Pancreas (tissue), 10 donors: ENCODE measurements around the gene MED8. TPM values are rescaled to one million over a fixed set of nuclear protein-coding genes. Genes with fewer than 3 reads are reported as not detected.

Experiments used
- ATAC-seq, 4 donors: fragments of 200-7000 bp; cut with Tn5 transposase; one replicate each; pipeline versions ENCODE4 v1.8.0 to v1.9.1; 2020; ENCODE audit warnings: mild to moderate bottlenecking in 4 of 4, moderate library complexity in 4 of 4
- DNase-seq, 6 donors: peaks; one replicate each; pipeline ENCODE4 v3.0.0-alpha.2; 2020
- FAIRE-seq: peaks from 2 replicates; lab custom pipeline; 2012; peaks lifted over from hg19 to GRCh38; lab: Jason Lieb, UNC
- H3K27ac ChIP-seq, 4 donors: fragments of 200-600 bp; sonication (generic); 1 replicate in 3 of 4; 2 replicates in 1 of 4; pipeline versions ENCODE4 v1.5.0 to v1.8.0; 2020
- H3K27me3 ChIP-seq, 4 donors: fragments of 200-600 bp; one replicate each; pipeline ENCODE4 v1.8.0; 2021
- H3K36me3 ChIP-seq, 3 donors: fragments of 200-600 bp; sonication (generic) in 1 of 3; one replicate each; pipeline versions ENCODE4 v1.5.0 to v1.8.0; 2020 to 2021
- H3K4me1 ChIP-seq, 3 donors: fragments of 200-600 bp; one replicate each; pipeline ENCODE4 v1.8.0; 2021
- H3K4me3 ChIP-seq, 4 donors: fragments of 200-600 bp; sonication (generic) in 2 of 4; one replicate each; pipeline versions ENCODE4 v1.5.0 to v1.8.0; 2020 to 2021
- H3K9me3 ChIP-seq, 4 donors: fragments of 200-600 bp; one replicate each; pipeline ENCODE4 v1.8.0; 2021
- WGBS, 2 donors: extraction: QIAGEN DNeasy Blood & Tissue Kit; methylation state at CpG; one replicate each; pipeline ENCODE4 v1.1.7; 2013; 5-methylcytosine and 5-hydroxymethylcytosine counted together
- intact Hi-C, 3 donors: fragments of 100-400 bp; cut with DNase I; formaldehyde crosslinking; loops; one replicate each; pipeline versions ENCODE4 v1.11.1 to v1.14.2; 2022
- polyA plus RNA-seq, 2 donors: library from polyadenylated mRNA; stranded (reverse); fragments of 200-250 nt; gene quantifications; one replicate each; pipeline ENCODE4 v1.2.3, GENCODE V29; 2013
- total RNA-seq, 6 donors: library from RNA; stranded (reverse); fragmentation: NEBNext Ultra II Directional in 4 of 6; extraction: Animal tissue kit (Norgen Biotek cat#: 25700) in 4 of 6; gene quantifications; one replicate each; pipeline versions ENCODE4 v1.2.1 to v1.2.4, GENCODE V29; 2021 to 2023
- TF ChIP-seq, protein P1 (sequence below), 4 donors: fragments of 200-600 bp; sonication (generic) in 3 of 4; IDR thresholded peaks; one replicate each; pipeline versions ENCODE4 v1.5.0 to v1.8.0; 2021; ENCODE audit warnings: antibody characterized with exemption in 4 of 4
- donor health status: healthy with polysubstance abuse.
- donor health status: DM: no; HTN: no; CAD: no; lungs with moderate emphysema.
- donor health status: DM: no; HTN: no; CAD: no.
- donor health status: control.
- donor health status: control.
- donor health status: Bipolar disorder and iron deficiency.
- donor health status: DM: yes; HTN: yes; CAD: no.
- donor health status: DM: no; HTN: no; CAD: no.
- donor health status: DM: no; HTN: no; CAD: no.
- donor health status: DM: yes; HTN: yes; CAD: no.

MED8 gene
- total and polyA plus RNA-seq, 8 donors = 13.5 to 24.8 (median 16.6) TPM

- H3K27ac ChIP-seq = no peak overlapping the region
- peaks cover 0 to 10% (median 0%) of the 10 kb centered on the region in 3 donors for H3K4me1 ChIP-seq
- TF ChIP-seq, protein P1, sequence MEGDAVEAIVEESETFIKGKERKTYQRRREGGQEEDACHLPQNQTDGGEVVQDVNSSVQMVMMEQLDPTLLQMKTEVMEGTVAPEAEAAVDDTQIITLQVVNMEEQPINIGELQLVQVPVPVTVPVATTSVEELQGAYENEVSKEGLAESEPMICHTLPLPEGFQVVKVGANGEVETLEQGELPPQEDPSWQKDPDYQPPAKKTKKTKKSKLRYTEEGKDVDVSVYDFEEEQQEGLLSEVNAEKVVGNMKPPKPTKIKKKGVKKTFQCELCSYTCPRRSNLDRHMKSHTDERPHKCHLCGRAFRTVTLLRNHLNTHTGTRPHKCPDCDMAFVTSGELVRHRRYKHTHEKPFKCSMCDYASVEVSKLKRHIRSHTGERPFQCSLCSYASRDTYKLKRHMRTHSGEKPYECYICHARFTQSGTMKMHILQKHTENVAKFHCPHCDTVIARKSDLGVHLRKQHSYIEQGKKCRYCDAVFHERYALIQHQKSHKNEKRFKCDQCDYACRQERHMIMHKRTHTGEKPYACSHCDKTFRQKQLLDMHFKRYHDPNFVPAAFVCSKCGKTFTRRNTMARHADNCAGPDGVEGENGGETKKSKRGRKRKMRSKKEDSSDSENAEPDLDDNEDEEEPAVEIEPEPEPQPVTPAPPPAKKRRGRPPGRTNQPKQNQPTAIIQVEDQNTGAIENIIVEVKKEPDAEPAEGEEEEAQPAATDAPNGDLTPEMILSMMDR (IDR thresholded peaks at IDR 0.05) = no peak
- H3K9me3 ChIP-seq = no peaks in the 10 kb centered on the region
- H3K36me3 ChIP-seq = no peaks in the 10 kb centered on the region
- DNase-seq (no peak), FAIRE-seq (no peak), ATAC-seq (no peak)
- H3K4me3 ChIP-seq = no peak overlapping the region
- WGBS, 2 donors = 86 to 87% methylated on average over 5 of the region's 5 CpGs
- intact Hi-C loops = no loop called here
- H3K27me3 ChIP-seq = no peaks in the 10 kb centered on the region
Observed at GRCh38 chr1:43346636-43347035, 43.0 kb downstream of the MED8 start.

- Histone ChIP-seq H3K9me3 (no peaks in the 10 kb centered on the region), H3K4me1 (peaks cover 0 to 9% (median 0%) of the 10 kb centered on the region in 3 donors), H3K36me3 (no peaks in the 10 kb centered on the region), H3K4me3 (no peak overlapping the region), H3K27me3 (no peaks in the 10 kb centered on the region), H3K27ac (no peak overlapping the region)
- TF ChIP-seq, protein P1 (IDR thresholded peaks at IDR 0.05) = no peak
- DNase-seq = no peak
- ATAC-seq = no peak
- no peak for FAIRE-seq
- intact Hi-C loops = no loop called here
- WGBS, 2 donors = 47 to 63% methylated on average over 3 of the region's 3 CpGs
Observed at GRCh38 chr1:43345120-43345519, 44.5 kb downstream of the MED8 start.

- no peaks in the 10 kb centered on the region for H3K27me3 ChIP-seq
- H3K9me3 ChIP-seq = no peaks in the 10 kb centered on the region
- ATAC-seq (no peak), DNase-seq (no peak), FAIRE-seq (no peak)
- no peak overlapping the region for H3K27ac ChIP-seq
- TF ChIP-seq, protein P1 (IDR thresholded peaks at IDR 0.05) = no peak
- WGBS, 2 donors = 61 to 62% methylated on average over 4 of the region's 4 CpGs
- peaks cover 0 to 4% (median 0%) of the 10 kb centered on the region in 3 donors for H3K4me1 ChIP-seq
- no peak overlapping the region for H3K4me3 ChIP-seq
- intact Hi-C loops = no loop called here
- no peaks in the 10 kb centered on the region for H3K36me3 ChIP-seq
Observed at GRCh38 chr1:43344267-43344850, 45.2 kb downstream of the MED8 start.

DNA sequence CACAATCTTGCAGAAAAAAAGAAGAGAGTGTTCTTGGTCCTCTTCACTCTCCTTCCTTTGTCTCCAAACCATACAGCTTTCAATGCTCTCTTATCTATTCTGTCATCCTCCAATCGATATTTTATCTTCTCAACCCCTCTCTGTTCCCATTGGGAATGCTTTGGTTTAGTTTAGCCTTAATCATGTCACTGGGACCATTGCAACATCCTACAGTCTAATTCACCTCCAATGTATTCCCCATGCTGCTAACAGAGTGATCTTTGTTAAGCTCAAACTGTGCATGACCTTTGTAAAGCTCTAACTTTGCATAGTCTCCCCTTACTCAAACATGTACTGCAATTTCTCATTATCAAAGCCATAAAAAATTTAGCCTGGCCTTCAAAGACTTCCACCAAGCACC lies 49.0 kb downstream of the MED8 start:
- intact Hi-C loops = no loop called here
- 16 to 17% methylated on average over 1 of the region's 1 CpG for WGBS, 2 donors
- Histone ChIP-seq H3K27ac (no peak overlapping the region), H3K36me3 (no peaks in the 10 kb centered on the region), H3K27me3 (no peaks in the 10 kb centered on the region), H3K4me3 (no peak overlapping the region), H3K9me3 (no peaks in the 10 kb centered on the region), H3K4me1 (no peaks in the 10 kb centered on the region)
- TF ChIP-seq, protein P1 (IDR thresholded peaks at IDR 0.05) = no peak
- FAIRE-seq = no peak
- DNase-seq = no peak
- ATAC-seq = no peak

- Histone ChIP-seq H3K36me3 (no peaks in the 10 kb centered on the region), H3K27ac (no peak overlapping the region), H3K9me3 (no peaks in the 10 kb centered on the region), H3K4me1 (no peaks in the 10 kb centered on the region), H3K27me3 (no peaks in the 10 kb centered on the region), H3K4me3 (no peak overlapping the region)
- 89 to 92% methylated on average over 6 of the region's 6 CpGs for WGBS, 2 donors
- TF ChIP-seq, protein P1 (IDR thresholded peaks at IDR 0.05) = no peak
- DNase-seq (no peak), ATAC-seq (no peak), FAIRE-seq (no peak)
- intact Hi-C loops = no loop called here
Observed at GRCh38 chr1:43339584-43340232, 49.9 kb downstream of the MED8 start.
